SK-N-SH (cell line): ENCODE results near the gene TCAF1. TPM values are rescaled to one million over a fixed set of nuclear protein-coding genes. Genes with fewer than 3 reads are reported as not detected.

Experiments
- CTCF ChIA-PET: fragments of 300-600, 350-600 bp; formaldehyde crosslinking; extraction: SDS; loops from one replicate; lab custom pipeline; 2021; lab: Yijun Ruan, JAX
- POLR2A ChIA-PET: fragments of 350-600 bp; sonication (Branson Sonifier 250); formaldehyde crosslinking; extraction: SDS; loops from one replicate; lab custom pipeline; 2020; ENCODE audit warnings: antibody characterized with exemption, inconsistent platforms; lab: Yijun Ruan, JAX
- DNase-seq: peaks from one replicate; pipeline ENCODE4 v3.0.0; 2012
- H2AFZ ChIP-seq: fragments of 200-600 bp; sonication (generic); 2 replicates; pipeline ENCODE4 v1.8.1; 2016; ENCODE audit warnings: antibody characterized with exemption, mild to moderate bottlenecking, low read depth
- H3F3A ChIP-seq: fragments of 200-600 bp; sonication (generic); replicated peaks from 2 replicates; pipeline ENCODE3; 2016; ENCODE audit warnings: antibody characterized with exemption, mild to moderate bottlenecking; ENCODE audit not compliant: insufficient read depth
- H3K27ac ChIP-seq, 2 experiments: fragments of 200-500 bp in 1 of 2; fragments of 200-600 bp in 1 of 2; sonication (Bioruptor generic) in 1 of 2; sonication (generic), shearing (Covaris generic) in 1 of 2; 2 replicates each; pipeline versions ENCODE4 v1.5.1 to v1.6.1; 2014 to 2016; ENCODE audit warnings: low read depth in 2 of 2, inconsistent platforms in 1 of 2, low read length in 1 of 2, mild to moderate bottlenecking in 1 of 2, mixed read lengths in 1 of 2
- H3K27me3 ChIP-seq: fragments of 200-600 bp; sonication (generic), shearing (Covaris generic); 2 replicates; pipeline ENCODE4 v1.6.1; 2016; ENCODE audit warnings: mixed run types; ENCODE audit not compliant: insufficient read depth
- H3K36me3 ChIP-seq, 2 experiments: fragments of 200-500 bp in 1 of 2; fragments of 200-600 bp in 1 of 2; sonication (Bioruptor generic) in 1 of 2; sonication (generic) in 1 of 2; replicated peaks in 1 of 2; 2 replicates each; pipeline versions ENCODE3 to v1.5.1; 2014 to 2016; ENCODE audit warnings: low read length in 1 of 2, mild to moderate bottlenecking in 1 of 2; ENCODE audit not compliant: insufficient read depth in 2 of 2, control insufficient read depth in 1 of 2
- H3K4me1 ChIP-seq, 2 experiments: fragments of 200-500 bp in 1 of 2; fragments of 200-600 bp in 1 of 2; sonication (Bioruptor generic) in 1 of 2; sonication (generic), shearing (Covaris generic) in 1 of 2; 2 replicates each; pipeline versions ENCODE4 v1.5.1 to v1.6.1; 2014 to 2016; ENCODE audit warnings: low read depth in 1 of 2, low read length in 1 of 2, mixed run types in 1 of 2; ENCODE audit not compliant: insufficient read depth in 2 of 2, control insufficient read depth in 1 of 2
- H3K4me2 ChIP-seq: fragments of 200-600 bp; sonication (generic), shearing (Covaris generic); 2 replicates; pipeline ENCODE4 v1.6.1; 2017; ENCODE audit warnings: mixed run types
- H3K4me3 ChIP-seq, 2 experiments: fragments of 200-500 bp in 1 of 2; fragments of 200-600 bp in 1 of 2; sonication (Bioruptor generic) in 1 of 2; sonication (generic), shearing (Covaris generic) in 1 of 2; 2 replicates each; pipeline versions ENCODE4 v1.5.1 to v1.8.1; 2014 to 2016; ENCODE audit warnings: low read depth in 2 of 2, inconsistent platforms in 1 of 2, low read length in 1 of 2, mild to moderate bottlenecking in 1 of 2, mixed read lengths in 1 of 2, moderate library complexity in 1 of 2
- H3K79me2 ChIP-seq: fragments of 200-600 bp; sonication (generic); 2 replicates; pipeline ENCODE4 v1.8.1; 2017; ENCODE audit warnings: mild to moderate bottlenecking; ENCODE audit not compliant: insufficient read depth
- H3K9ac ChIP-seq: fragments of 200-600 bp; sonication (generic); 2 replicates; pipeline ENCODE4 v1.6.1; 2017; ENCODE audit warnings: mixed run types
- H3K9me2 ChIP-seq: fragments of 200-600 bp; sonication (generic); 2 replicates; pipeline ENCODE4 v1.6.1; 2017; ENCODE audit warnings: mixed run types
- H3K9me3 ChIP-seq: fragments of 200-600 bp; sonication (generic); 2 replicates; pipeline ENCODE4 v1.6.1; 2017; ENCODE audit warnings: mixed run types, mild to moderate bottlenecking, moderate library complexity
- H4K20me1 ChIP-seq: fragments of 200-600 bp; sonication (generic); 2 replicates; pipeline ENCODE4 v1.6.1; 2017; ENCODE audit warnings: mild to moderate bottlenecking, mixed run types; ENCODE audit not compliant: insufficient read depth
- CHD2 ChIP-seq: fragments of 150-350 bp; IDR thresholded peaks from 2 replicates; pipeline ENCODE4 v1.6.1; 2018; ENCODE audit warnings: low read length; ENCODE audit not compliant: partially characterized antibody
- EP300 ChIP-seq, 2 experiments: IDR thresholded peaks; 2 replicates each; pipeline versions ENCODE4 v1.4.0 to v1.6.1; 2012; ENCODE audit warnings: borderline replicate concordance in 1 of 2, low read depth in 1 of 2, low read length in 1 of 2
- FOXJ3 ChIP-seq: sonication (generic); formaldehyde crosslinking; IDR thresholded peaks from 2 replicates; pipeline ENCODE4 v1.5.1; 2020; ENCODE audit warnings: mild to moderate bottlenecking, missing genetic modification reagents
- GABPA ChIP-seq: IDR thresholded peaks from 2 replicates; pipeline ENCODE4 v1.4.0; 2012; ENCODE audit warnings: low read depth, mild to moderate bottlenecking
- GATA2 ChIP-seq: sonication (generic); formaldehyde crosslinking; IDR thresholded peaks from 2 replicates; pipeline ENCODE4 v1.5.0; 2020; ENCODE audit warnings: mild to moderate bottlenecking, missing genetic modification reagents
- JUND ChIP-seq: IDR thresholded peaks from 2 replicates; pipeline ENCODE4 v1.4.0; 2012
- MAX ChIP-seq: IDR thresholded peaks from 2 replicates; pipeline ENCODE4 v1.4.0; 2012; ENCODE audit warnings: low read depth
- MXI1 ChIP-seq: IDR thresholded peaks from 2 replicates; pipeline ENCODE4 v1.6.1; 2012; ENCODE audit warnings: mild to moderate bottlenecking, low read depth, low read length, improper control_type of control experiment
- NFIC ChIP-seq: IDR thresholded peaks from 2 replicates; pipeline ENCODE4 v1.4.0; 2012; ENCODE audit warnings: borderline replicate concordance
- NRF1 ChIP-seq: IDR thresholded peaks from 2 replicates; pipeline ENCODE4 v1.6.1; 2012; ENCODE audit warnings: low read depth, mild to moderate bottlenecking, low read length
- PBX3 ChIP-seq: IDR thresholded peaks from 2 replicates; pipeline ENCODE4; 2012
- RFX5 ChIP-seq: IDR thresholded peaks from 2 replicates; pipeline ENCODE4 v1.6.1; 2012; ENCODE audit warnings: mild to moderate bottlenecking, improper control_type of control experiment, low read length
- RXRA ChIP-seq: IDR thresholded peaks from 2 replicates; pipeline ENCODE4 v1.4.0; 2012; ENCODE audit warnings: low read depth, mild to moderate bottlenecking, borderline replicate concordance
- SIN3A ChIP-seq: IDR thresholded peaks from 2 replicates; pipeline ENCODE4 v1.6.1; 2012; ENCODE audit warnings: low read depth, mild to moderate bottlenecking, low read length, moderate library complexity, borderline replicate concordance
- SMC3 ChIP-seq: IDR thresholded peaks from 2 replicates; pipeline ENCODE4 v1.6.1; 2012; ENCODE audit warnings: low read depth, low read length, improper control_type of control experiment
- TAF1 ChIP-seq: IDR thresholded peaks from 2 replicates; pipeline ENCODE4 v1.6.1; 2012; ENCODE audit warnings: low read depth, mild to moderate bottlenecking, low read length, moderate library complexity, borderline replicate concordance
- TEAD4 ChIP-seq: IDR thresholded peaks from 2 replicates; pipeline ENCODE4 v1.4.0; 2012; ENCODE audit warnings: mild to moderate bottlenecking, borderline replicate concordance; ENCODE audit not compliant: insufficient read depth
- USF1 ChIP-seq: IDR thresholded peaks from 2 replicates; pipeline ENCODE4 v1.4.0; 2012; ENCODE audit warnings: low read depth, borderline replicate concordance
- USF2 ChIP-seq: fragments of 150-350 bp; IDR thresholded peaks from 2 replicates; pipeline ENCODE4 v1.6.1; 2017; ENCODE audit warnings: antibody characterized with exemption, low read length, low read depth, borderline replicate concordance
- YY1 ChIP-seq: IDR thresholded peaks from 2 replicates; pipeline ENCODE4 v1.4.0; 2012; ENCODE audit warnings: low read depth, mild to moderate bottlenecking
- WGBS: methylation state at CpG from one replicate; pipeline ENCODE4 v1.1.6; 2017; ENCODE audit warnings: low lambda C conversion rate; 5-methylcytosine and 5-hydroxymethylcytosine counted together
- polyA plus RNA-seq, 3 experiments: library from polyadenylated mRNA; depleted of rRNA; stranded (reverse); fragments of >200 nt; gene quantifications; 2 replicates each; pipeline ENCODE4 v1.2.3, GENCODE V29; 2012

TCAF1 gene
- polyA plus RNA-seq, 1 of the 3 experiments (the other 2 are of a cell fraction) = 59.0 TPM

GRCh38 chr7:143901668-143902331 lies at the start of gene TCAF1 (continued):
- TF ChIP-seq YY1 (no peak; the same call in 1 of the 2 replicates), MXI1 (peak; percentile 62; the same call in 1 of the 2 replicates), USF2 (no peak), MAX (0 out of 2 replicates have a peak, but pooled peaks have one; percentile 15), GATA2 (peak; percentile 33; the same call in 1 of the 2 replicates), NRF1 (no peak), TAF1 (peak; percentile 94), FOXJ3 (CRISPR knock-in tag) (peak; percentile 11; the same call in 1 of the 2 replicates)

- no peaks in the 10 kb centered on the region; the same call in 1 of the 2 replicates for H3K27me3 ChIP-seq
- no peaks in the 10 kb centered on the region for H3K9me2 ChIP-seq
- no peaks in the 10 kb centered on the region for H4K20me1 ChIP-seq
- 7% methylated on average over 2 of the region's 2 CpGs for WGBS
- no peak overlapping the region for H3K27ac ChIP-seq
- CTCF ChIA-PET = interaction anchor here (1.5 kb wide), 1 partner anchor 16 kb away, joined by 4 read pairs; no protein-coding TSS in a partner anchor
- H3K9me3 ChIP-seq = 0 out of 2 replicates have a peak, but pooled peaks cover 6% of the 10 kb centered on the region
- no peaks in the 10 kb centered on the region for H3K79me2 ChIP-seq
- no peak for DNase-seq
- H3K4me3 ChIP-seq = no peak overlapping the region
- H3K36me3 ChIP-seq = no peaks in the 10 kb centered on the region
- H3K4me2 ChIP-seq = no peak overlapping the region
- TF ChIP-seq TEAD4 = no peak
- no peak for TF ChIP-seq RXRA
- no peak for TF ChIP-seq TAF1
- TF ChIP-seq EP300 (IDR thresholded peaks at IDR 0.05; ENCODE audit: borderline replicate concordance in 1 of 2, low read depth in 1 of 2, low read length in 1 of 2) = no peak
- no peak for TF ChIP-seq USF2
- no peak for TF ChIP-seq SMC3
- TF ChIP-seq SIN3A = no peak
- TF ChIP-seq PBX3 = no peak
- TF ChIP-seq RFX5 = no peak
- TF ChIP-seq JUND = no peak
- TF ChIP-seq CHD2 = no peak
- no peak for TF ChIP-seq MXI1
- TF ChIP-seq GABPA = no peak
- no peak for TF ChIP-seq NFIC
- TF ChIP-seq USF1 = no peak
- TF ChIP-seq, all 33 proteins: peak for 0
- Histone ChIP-seq H2AFZ (no peak overlapping the region), H3F3A (no peaks in the 10 kb centered on the region), H3K4me1 (no peaks in the 10 kb centered on the region), H3K9ac (no peak overlapping the region)
- POLR2A ChIA-PET = no interaction called here
Observed at GRCh38 chr7:143948733-143949132, 46.8 kb upstream of the TCAF1 start.
